ENCODE data around the gene IGF2BP2.

Gene IGF2BP2

GRCh38 chr3:185764163-185764979, 60.5 kb downstream of the IGF2BP2 start:
- no peak for DNase-seq

GRCh38 chr3:185763347-185764005, 61.4 kb downstream of the IGF2BP2 start:
- no peak for DNase-seq

DNA sequence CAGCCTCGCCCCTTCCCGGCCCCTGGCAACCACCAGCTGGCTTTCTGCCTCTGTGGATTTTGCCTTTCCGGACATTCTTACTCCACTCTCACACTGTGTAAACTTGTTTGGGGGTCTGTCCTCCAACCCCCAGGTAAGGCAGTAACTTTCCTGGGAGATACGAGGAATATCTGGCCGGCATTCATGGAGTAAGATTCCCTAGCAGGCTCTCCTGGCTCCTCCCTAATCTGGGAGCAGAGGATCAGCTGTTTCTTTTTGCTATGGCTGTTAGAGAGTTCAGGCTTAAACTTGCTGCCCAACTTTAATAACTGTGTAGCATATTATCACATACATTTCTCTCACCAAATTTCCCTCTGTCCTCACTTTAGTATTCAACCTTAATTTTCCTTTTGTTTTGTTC, 64.3 kb downstream of the IGF2BP2 start:
- DNase-seq, result no peak

DNA sequence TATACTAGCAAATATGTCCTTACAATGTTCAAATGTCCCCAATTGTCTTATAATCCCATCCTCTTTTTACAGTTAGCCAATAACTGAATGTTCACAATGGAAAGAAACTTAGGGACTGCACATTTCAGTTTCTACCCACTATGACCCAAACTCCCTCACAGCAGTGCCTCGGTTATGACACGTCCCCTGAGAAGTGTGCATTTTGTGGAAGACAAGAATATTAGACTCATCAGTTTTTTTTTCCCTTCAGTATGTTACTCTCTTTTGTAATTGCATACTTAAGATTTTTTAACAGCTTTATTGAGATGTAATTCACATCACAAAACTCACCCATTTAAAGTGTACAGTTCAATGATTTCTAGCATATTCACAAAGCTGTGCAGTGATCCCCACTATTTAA, 64.8 kb downstream of the IGF2BP2 start:
- no peak for DNase-seq

- DNase-seq, result no peak
These were observed 65.3 kb downstream of the IGF2BP2 start for GRCh38 chr3:185759512-185759911.

DNA sequence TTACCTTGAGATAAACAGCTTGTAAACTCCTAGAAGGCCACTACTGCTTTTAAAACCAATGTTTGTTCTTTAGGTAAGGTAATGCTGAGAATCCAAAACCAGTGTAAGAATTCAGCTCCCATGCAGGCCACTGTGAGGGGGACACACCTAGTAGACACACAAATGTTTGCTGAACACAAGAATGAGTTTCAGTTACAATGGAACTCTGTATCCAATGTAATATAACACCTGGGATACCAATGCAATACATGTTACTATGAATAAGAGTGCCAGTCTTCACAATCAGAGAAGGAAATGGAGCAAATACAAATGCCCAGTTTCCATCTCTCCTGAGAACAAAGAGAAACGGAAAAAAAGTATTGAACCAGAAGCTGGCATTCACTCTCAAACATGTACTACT, 65.9 kb downstream of the IGF2BP2 start:
- DNase-seq, result no peak

GRCh38 chr3:185757176-185757575, 67.7 kb downstream of the IGF2BP2 start:
- DNase-seq, result no peak

DNA sequence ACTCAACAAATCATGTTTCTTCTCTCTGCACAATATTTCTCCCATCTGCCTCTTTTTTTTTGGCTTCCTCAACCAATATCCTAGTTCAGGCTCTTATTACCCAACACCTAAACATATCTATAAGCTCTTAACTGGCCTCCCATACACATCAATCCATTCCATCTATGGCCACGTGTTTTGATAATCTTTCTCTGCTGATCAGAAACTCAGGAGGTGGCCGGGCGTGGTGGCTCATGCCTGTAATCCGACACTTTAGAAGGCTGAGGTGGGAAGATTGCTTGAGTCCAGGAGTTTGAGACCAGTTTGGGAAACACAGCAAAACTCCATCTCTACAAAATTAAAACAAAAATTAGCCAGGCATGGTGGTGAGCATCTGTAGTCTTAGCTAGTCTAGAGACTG, 68.4 kb downstream of the IGF2BP2 start:
- DNase-seq, result no peak

- DNase-seq, result no peak
These were observed 69.9 kb downstream of the IGF2BP2 start for GRCh38 chr3:185754920-185755319.

- DNase-seq, result no peak
These were observed 71.5 kb downstream of the IGF2BP2 start for GRCh38 chr3:185753354-185753753.

GRCh38 chr3:185750702-185751101, 74.1 kb downstream of the IGF2BP2 start:
- no peak for DNase-seq

- DNase-seq, result no peak
These were observed 74.8 kb downstream of the IGF2BP2 start for GRCh38 chr3:185750015-185750414.

DNA sequence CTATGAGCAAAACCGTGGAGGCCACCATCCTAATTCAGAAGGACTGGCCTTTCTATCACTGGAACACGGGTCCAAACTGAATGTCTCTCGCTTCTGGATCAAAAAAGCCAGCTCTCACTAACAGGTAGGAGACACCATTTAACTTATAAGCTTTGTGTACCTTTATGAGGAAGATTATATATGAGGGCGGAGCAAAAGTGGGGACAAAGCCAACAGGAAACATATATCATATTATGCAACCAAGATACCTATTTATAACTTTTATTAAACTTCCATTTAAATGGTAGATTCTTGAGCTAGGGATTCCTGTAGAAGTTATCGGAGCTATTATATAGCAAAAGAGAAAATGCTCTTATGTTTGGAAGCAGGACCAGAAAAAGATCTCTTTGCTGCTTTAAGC, 78.4 kb downstream of the IGF2BP2 start:
- DNase-seq, result peak; percentile 61 to 83

DNA sequence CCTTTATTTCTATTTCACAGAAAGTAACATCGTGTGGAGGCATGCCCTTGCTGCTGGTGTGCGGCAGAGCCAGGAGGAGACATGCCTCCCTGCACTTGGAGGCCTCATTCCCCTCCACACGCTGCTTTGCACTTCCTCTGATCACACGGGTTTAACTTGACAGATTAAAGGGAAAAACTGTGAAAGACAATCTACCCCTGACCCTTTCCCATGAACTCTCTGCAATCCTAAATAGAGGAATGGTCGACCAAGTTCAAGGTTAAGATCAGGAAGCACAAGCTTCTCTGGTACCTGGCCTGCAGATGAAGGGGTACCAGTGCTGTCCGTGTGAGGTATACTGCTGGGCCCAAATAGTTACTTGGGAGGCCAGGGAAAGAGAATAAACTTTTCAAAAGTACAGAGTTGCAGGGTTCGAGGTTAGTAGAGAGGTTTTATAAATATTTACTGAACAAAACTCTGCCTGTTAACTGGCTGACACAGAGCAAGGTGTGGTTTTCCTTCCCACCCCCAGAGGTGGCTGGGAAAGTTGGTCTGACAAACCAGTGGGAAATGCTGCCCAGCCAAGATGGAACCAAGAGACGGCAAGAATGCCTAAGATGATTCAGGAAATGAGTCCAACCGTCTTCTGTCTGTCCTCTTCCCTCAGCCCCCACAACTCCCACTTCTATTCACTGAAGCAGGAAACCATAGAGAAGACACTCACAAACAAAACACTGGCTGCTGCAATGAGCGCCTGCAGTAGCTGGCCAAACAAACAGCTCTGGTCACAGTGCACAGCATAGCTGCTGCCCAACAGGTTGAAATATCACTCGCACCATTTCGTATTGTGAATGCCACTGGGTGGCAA, 79.6 kb downstream of the IGF2BP2 start:
- peak; percentile 86 to 91 for DNase-seq

- no peak for DNase-seq
These were observed 83.3 kb downstream of the IGF2BP2 start for GRCh38 chr3:185741586-185741985.

DNA sequence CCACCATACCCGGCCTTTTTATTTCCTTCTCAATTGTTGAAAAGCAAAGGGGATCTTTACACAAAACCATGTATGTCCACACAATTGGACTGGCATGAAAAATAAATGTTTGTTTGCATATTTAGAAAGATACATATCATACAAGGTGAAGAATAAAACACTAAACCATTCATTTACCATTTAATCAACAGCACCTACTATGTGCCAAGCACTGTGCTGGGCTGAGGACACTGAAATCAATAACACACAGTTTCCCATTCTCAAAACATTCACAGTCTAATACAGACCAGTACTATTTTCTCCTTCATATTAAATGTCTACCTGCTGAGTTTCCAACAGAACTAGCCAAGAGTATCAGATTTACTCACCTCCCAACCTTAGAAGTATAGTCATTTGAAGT, 84.7 kb downstream of the IGF2BP2 start:
- DNase-seq, result no peak

- no peak for DNase-seq
These were observed 85.6 kb downstream of the IGF2BP2 start for GRCh38 chr3:185739264-185739701.

DNA sequence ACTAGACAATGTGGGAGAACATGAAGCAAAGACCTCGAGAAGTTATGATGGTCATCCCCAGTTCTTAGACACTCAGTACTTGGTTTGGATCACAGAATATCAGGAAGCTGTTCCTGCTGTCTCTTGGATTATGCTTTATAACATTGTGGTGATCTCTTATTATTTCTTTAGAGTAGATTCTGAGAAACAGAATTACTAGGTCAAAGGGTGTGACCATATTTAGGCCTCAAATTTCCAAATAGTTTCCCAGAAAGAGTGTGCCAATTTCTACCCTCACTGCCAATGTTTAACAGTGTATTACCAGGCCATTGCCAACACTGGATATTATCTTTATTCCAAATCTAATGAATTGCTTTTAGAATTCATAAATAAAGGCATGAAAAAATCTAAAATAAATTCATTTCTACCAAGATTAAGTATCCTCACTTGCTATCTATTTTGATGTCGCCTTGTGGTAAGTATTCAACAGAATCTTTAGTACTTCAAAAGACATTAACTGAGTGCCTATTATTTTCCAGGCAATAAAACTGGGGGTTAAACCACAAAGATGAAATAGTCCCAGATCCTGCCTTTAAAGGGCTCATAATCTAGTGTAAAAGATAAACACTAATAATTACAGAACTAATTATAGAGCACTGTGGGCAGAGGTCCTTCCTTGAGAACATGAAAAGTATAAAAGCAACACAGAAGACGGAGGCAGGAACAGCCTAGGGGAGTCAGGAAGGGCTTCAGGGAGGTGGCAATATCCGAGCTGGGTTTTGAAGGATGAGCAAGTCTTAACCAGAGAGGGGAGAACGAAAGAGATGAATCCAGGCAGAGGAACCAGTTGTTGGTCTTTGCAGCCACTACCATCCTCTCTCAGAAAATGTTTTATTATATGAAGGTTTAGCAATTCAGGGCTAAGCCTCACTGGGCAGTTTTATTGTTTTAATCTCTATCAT, 86.8 kb downstream of the IGF2BP2 start:
- no peak for DNase-seq

DNA sequence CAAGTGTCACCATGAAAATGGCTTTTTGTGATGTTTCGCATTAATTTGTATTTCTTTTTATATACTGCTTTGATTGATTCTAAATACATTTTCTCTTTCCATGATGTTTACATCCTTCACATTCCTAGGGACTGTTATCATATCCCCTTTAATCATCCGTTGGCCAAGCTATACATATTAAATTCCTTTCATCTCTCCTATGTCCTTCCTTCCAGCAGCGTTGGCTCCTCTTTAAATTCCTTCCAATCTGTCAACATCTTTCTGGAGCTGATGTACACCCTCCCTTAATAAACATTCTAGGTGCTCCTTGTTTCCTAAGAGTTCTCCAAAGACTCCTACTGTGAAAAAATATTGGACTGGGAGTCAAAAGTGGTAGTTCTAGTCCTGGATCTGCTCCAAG, 87.8 kb downstream of the IGF2BP2 start:
- DNase-seq, result no peak

- no peak for DNase-seq
These were observed 90.1 kb downstream of the IGF2BP2 start for GRCh38 chr3:185734725-185735096.

DNA sequence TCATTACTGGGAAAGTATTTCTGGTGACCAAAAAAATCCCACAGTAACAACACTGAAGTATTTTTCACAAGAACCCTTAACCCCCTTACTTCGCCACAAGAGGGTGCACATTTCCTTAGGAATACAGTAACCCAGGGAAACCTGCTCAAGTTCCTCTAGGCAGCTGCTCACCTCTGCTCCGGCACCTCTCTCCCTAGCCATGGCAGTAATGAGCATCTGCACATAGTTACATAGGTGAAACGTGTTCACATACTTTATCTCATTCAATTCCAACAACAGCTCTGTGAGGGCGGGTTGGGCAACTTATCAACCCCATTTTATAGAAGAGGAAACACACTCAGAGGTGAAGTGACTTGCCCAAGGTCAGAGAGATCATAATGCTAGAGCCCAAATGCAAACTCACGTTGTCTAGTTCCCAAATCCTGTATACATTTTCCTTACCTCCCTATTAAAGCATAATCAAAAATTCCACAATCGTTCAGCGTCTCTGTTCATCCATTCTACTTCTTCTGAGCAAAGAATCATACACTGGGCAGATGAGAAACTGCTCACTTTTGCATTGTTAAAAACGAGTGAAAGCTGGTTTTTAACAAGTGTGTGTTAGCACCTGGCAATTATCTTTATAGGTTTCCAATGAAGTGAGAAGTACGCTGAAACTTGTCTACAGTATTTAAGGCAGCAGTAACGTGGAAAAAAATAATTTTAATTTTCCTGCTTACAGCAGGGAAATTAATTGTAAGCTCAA, 90.7 kb downstream of the IGF2BP2 start:
- peak; percentile 79 to 85 for DNase-seq

- peak in 1 of 2 experiments; percentile 20 for DNase-seq
These were observed 92.1 kb downstream of the IGF2BP2 start for GRCh38 chr3:185732782-185733181.
